HG02763 (cell line): ENCODE results near the gene CGRRF1.

Source experiments
- ATAC-seq: cut with Tn5 transposase; IDR thresholded peaks from one replicate; pipeline ENCODE4 v1.9.1; 2021; ENCODE audit warnings: mild to moderate bottlenecking, moderate library complexity; ENCODE audit not compliant: unreplicated experiment

CGRRF1 gene

GRCh38 chr14:54572316-54572715 is 62.6 kb downstream of the CGRRF1 start:
- no peak for ATAC-seq

GRCh38 chr14:54574528-54574927 is 64.8 kb downstream of the CGRRF1 start:
- no peak for ATAC-seq

- no peak for ATAC-seq
Measured at GRCh38 chr14:54577494-54577893, 67.8 kb downstream of the CGRRF1 start.

GRCh38 chr14:54577977-54578376 is 68.3 kb downstream of the CGRRF1 start:
- ATAC-seq = no peak

GRCh38 chr14:54579621-54580020 is 69.9 kb downstream of the CGRRF1 start:
- ATAC-seq = no peak

GRCh38 chr14:54580933-54581332 is 71.2 kb downstream of the CGRRF1 start:
- ATAC-seq = no peak

GRCh38 chr14:54582334-54582733 is 72.6 kb downstream of the CGRRF1 start:
- no peak for ATAC-seq

GRCh38 chr14:54584097-54584496 is 74.4 kb downstream of the CGRRF1 start:
- ATAC-seq = no peak

GRCh38 chr14:54585214-54585613 is 75.5 kb downstream of the CGRRF1 start:
- ATAC-seq = no peak
